Uterus (tissue), 2 donors: Measurements from ENCODE around the gene TNRC6C.

Experiments
- POLR2A ChIP-seq, 2 donors: fragments of 450-650 bp; IDR thresholded peaks; one replicate each; pipeline ENCODE4 v1.6.1; 2016; ENCODE audit warnings: antibody characterized with exemption in 2 of 2, mild to moderate bottlenecking in 1 of 2, moderate library complexity in 1 of 2
- TF ChIP-seq, protein P1 (sequence below), 4 experiments: fragments of 200-600 bp in 2 of 4; fragments of 450-650 bp in 2 of 4; sonication (generic) in 2 of 4; IDR thresholded peaks; one replicate each; pipeline ENCODE4 v1.5.1; 2016 to 2019; ENCODE audit warnings: antibody characterized with exemption in 4 of 4, mild to moderate bottlenecking in 2 of 4, moderate library complexity in 1 of 4

GRCh38 chr17:77952368-77952767 lies 6.1 kb upstream of the TNRC6C start:
- TF ChIP-seq POLR2A (IDR thresholded peaks at IDR 0.05), result no peak
- TF ChIP-seq, protein P1, sequence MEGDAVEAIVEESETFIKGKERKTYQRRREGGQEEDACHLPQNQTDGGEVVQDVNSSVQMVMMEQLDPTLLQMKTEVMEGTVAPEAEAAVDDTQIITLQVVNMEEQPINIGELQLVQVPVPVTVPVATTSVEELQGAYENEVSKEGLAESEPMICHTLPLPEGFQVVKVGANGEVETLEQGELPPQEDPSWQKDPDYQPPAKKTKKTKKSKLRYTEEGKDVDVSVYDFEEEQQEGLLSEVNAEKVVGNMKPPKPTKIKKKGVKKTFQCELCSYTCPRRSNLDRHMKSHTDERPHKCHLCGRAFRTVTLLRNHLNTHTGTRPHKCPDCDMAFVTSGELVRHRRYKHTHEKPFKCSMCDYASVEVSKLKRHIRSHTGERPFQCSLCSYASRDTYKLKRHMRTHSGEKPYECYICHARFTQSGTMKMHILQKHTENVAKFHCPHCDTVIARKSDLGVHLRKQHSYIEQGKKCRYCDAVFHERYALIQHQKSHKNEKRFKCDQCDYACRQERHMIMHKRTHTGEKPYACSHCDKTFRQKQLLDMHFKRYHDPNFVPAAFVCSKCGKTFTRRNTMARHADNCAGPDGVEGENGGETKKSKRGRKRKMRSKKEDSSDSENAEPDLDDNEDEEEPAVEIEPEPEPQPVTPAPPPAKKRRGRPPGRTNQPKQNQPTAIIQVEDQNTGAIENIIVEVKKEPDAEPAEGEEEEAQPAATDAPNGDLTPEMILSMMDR (IDR thresholded peaks at IDR 0.05), result no peak
